Measurements from ENCODE around the gene MPL.

MPL gene

GRCh38 chr1:43327549-43328292, 9.9 kb upstream of the MPL start:
- DNase-seq, result no peak

DNA sequence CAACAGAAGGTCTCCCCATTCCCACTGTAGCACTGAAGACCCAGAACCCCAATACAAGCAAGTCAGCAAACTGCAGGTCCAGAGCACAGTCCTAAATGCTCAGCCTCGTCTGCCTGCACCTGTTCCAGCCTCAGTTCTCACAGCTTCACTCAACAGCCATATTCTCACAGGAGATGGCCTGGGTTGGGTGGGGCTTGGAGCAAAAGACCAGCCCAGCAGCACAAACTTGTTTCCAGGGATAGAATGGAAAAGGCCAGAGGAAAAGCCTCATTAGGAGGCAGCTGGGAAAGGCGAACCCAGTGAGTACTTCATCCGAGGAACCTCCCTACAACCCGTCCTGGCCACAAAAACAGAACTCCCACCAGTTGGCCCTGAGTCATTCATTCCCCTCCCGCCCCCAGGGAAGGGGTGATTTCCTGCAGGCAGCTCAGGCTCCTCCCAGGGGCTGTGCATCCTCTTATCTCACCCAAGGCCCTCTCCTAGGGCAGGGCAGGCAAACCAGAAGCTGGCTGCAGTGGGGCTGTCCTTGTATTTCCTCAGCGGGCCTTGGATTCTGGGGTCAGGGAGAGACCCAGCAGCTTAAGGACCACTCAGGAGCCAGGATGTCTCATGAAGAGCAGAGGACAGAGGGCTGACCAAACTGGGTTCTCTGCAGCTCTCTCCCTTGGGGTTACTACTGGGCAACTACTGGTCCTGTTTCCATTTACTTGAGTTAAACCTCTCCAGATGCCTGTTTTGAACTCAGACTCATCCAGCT, 7.4 kb upstream of the MPL start:
- DNase-seq, result no peak

DNA sequence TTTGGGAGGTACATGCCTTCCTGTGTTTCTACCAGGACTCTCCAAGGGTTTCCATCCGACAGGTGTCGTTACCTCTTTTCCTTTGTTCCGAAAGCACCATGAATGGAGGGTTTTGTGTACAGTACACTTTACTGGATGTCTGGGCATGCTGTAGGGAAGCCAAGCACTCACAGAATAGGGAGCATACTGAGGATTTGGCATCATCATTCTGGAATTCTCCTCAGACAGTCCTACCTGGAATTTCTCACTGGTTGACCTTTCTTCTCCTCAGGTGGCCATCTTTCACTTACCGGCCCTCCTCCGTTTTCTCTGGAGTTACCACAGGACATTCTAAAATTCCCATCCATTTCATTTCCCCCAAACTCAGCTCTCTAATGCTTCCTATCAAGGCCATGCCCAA, 5.9 kb upstream of the MPL start:
- no peak for DNase-seq

DNA sequence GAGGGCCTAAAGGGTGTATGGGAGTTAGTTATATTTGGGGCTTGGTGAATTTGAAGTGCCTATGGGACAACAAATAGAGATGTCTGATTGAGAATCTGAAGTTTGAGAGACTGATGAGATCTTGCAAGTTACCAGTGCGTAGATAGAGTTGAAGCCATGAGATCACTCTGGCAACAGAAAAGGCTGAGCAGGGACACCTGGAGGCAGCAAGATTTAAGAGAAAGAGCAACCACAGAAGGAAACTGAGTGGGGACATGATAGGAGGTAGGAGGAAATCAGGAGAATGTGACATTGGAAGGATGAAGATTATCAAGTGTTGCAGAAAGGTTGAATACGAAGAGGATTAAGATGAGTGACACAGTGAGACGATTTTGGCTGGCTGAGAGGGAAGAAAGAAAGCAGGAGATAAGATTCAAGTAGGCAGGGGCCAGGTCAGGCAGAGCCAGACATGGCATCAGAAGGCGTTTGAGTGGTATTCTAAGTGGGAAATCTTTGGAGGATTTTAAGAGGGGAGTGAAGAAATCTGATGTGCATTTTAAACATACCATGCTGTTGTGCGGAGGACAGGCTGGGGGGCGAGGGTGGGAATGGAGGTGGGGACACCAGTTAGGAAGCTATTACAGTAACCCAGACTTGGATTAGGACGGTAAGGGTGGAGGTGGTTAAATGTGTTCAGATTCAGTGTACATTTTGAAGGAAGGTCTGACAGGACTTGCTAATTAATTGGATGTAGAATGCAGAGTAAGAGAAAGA, 3.0 kb upstream of the MPL start:
- DNase-seq, result no peak

DNA sequence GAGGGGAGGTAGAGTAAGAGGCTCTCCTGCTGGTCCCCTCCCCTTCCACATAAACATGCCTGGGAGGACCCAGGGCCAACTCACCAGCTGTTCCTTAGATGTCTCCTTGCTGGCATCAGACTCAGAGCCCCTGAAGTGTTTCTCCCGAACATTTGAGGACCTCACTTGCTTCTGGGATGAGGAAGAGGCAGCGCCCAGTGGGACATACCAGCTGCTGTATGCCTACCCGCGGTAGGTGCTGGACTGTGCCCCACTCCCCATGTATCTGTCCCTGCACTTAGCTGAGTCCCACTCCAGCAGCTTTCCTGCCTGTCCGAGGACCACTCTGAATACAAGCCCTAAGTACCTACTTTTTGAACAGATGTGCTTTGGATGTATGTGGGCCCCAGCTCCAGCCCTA, 383 bp downstream of the MPL start:
- DNase-seq, result no peak

GRCh38 chr1:43339584-43340232, 2.1 kb downstream of the MPL start:
- DNase-seq, result no peak

- DNase-seq, result no peak
Observed at GRCh38 chr1:43340559-43340958, 2.9 kb downstream of the MPL start.

GRCh38 chr1:43344267-43344850, 6.7 kb downstream of the MPL start:
- DNase-seq, result no peak

DNA sequence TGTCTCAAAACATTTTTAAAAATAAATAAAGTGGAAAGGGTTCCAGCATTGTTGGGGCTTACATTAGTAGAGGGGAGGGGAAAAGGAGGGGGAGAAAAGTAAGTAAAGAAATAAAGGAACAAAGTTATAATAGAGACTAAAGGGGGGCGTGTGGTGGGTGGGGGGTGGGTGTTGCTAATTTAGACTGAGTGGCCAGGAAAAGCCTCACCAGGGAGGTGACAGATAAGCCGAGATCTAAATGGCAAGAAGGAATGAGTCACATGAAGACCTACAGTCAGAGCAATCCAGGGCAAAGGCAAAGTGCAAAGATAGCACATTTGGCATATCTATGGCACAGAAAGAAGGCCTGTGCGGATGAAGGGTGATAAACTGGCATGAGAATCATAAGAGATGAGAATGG, 7.5 kb downstream of the MPL start:
- no peak for DNase-seq

GRCh38 chr1:43346636-43347035, 9.0 kb downstream of the MPL start:
- DNase-seq, result no peak

DNA sequence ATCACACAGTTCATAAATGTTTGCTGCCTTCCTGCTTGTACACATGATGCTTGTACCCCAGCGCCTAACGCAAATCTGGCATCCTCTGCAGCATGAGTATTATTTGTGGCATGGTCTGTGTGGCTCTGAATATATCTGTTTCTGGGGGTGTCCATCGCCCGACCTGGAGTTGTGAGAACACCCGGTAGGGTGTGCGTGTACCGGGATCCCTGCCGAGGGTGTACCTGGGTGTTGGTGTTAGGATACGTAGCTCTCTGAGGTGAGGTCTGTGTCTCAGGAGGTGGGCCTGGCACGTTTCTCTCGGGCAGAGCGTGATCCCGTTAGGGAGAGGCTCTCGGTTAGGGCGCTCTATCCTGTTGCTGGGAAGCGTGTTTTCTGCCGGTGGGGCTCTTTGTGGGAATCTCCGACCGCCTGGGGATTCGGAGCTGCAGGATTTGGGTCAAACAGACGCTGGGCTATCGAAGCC, 10.8 kb downstream of the MPL start:
- no peak for DNase-seq

DNA sequence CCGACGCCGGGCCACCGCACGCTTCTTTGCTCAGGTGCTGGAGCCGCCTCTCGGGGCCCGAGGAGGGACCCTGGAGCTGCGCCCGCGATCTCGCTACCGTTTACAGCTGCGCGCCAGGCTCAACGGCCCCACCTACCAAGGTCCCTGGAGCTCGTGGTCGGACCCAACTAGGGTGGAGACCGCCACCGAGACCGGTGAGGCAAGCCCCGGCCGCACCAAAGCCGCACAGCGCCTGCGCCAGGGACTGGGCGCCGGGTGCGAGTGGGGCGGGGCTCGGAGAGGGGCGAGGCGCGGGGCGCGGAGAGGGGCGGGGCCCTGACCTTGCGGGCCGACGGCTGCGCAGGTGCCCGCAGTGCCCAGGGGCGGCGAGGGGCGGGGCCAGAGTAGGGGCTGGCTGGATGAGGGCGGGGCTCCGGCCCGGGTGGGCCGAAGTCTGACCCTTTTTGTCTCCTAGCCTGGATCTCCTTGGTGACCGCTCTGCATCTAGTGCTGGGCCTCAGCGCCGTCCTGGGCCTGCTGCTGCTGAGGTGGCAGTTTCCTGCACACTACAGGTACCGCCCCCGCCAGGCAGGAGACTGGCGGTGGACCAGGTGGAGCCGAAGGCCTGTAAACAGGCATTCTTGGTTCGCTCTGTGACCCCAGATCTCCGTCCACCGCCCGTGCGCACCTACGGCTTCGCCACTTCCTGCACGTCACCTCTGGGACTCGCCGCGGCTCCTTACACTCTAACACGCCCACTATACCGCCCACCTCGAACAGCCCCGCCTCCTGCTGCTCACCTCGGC, 11.4 kb downstream of the MPL start:
- peak; percentile 51 for DNase-seq

DNA sequence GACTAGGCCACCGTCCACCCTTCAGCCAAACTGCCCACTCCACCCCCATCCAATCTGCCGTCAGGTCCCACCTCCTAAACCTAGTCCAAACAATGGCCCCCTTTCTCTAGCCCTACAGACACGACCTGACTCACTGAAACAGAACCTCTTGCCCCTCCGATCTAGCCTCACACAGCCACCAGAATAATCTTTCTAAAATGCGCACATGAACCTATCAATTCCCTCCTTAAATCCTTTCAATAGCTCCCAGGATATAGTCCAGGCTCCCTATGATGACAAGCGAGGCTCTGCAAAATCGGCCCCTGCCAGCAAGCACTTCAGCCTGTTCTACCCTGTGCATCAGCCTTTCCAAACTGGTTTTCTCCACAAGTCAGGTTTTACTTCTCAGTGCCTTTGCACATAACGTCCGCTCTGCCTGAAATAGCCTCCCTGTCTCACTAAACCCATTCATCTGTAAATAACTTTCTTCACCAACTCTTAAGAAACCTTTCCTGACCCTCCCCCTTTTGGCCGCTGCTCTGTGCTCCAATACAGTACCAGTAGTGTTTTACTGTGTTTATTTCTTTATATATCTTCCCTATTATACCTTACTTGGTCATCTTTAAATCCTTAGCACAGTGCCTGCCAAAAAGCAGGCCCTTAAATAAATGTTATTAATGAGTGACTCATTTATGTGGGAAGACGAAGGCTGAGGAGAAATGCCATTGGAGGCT, 12.1 kb downstream of the MPL start:
- DNase-seq, result no peak

DNA sequence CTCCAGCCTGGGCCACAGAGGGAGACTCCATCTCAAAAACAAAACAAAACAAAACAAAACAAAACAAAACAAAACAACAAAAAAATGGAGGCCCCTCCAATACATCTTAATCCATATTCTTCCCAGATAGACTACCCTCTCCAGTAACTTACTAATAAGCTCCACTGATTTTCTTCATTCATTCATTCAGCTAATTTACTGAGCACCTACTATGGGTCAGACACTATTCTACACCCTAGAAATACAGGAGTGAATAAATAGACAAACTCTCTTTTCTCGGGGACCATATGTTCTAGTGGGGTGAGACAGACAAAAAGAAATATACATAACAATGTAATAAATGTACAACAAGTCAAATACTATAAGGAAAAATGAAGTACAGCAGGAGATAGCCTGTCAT, 13.4 kb downstream of the MPL start:
- DNase-seq, result no peak

- no peak for DNase-seq
Observed at GRCh38 chr1:43351421-43352350, 14.1 kb downstream of the MPL start.

GRCh38 chr1:43352351-43352705, 14.7 kb downstream of the MPL start:
- no peak for DNase-seq

- DNase-seq, result no peak
Observed at GRCh38 chr1:43352881-43353280, 15.3 kb downstream of the MPL start.

GRCh38 chr1:43354471-43354870, 16.9 kb downstream of the MPL start:
- DNase-seq, result no peak

DNA sequence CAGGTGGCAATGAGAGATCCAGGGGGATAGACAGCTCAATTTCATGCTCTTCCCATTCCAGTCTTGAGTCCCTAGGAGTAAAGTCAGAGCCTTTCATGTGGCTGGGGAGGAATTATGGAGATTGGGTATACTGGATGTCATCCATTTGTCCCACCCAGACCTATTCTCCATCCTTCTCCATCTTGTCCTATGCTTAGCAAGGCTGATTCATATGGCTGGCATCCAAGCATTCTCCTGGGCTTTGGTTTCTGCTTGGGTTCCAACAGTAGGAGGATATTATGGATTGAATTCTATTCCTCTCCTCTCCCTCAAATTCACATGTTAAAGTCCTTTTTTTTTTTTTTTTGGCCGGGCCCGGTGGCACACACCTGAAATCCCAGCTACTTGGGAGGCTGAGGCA, 17.3 kb downstream of the MPL start:
- no peak for DNase-seq

GRCh38 chr1:43357251-43357650, 19.6 kb downstream of the MPL start:
- DNase-seq, result no peak
